Activated CD8-positive, alpha-beta T cell treated with anti-CD3 and anti-CD28 coated beads, Interleukin-2, amount 10 ng/mL, durations not matched to agents 7 days and 5 days (primary cell): ENCODE data around the gene PHOX2B. TPM values are rescaled to one million over a fixed set of nuclear protein-coding genes. Genes with fewer than 3 reads are reported as not detected.
"Not testable (repeated sequence)": the region's sequence is repeated elsewhere in the genome, so short reads cannot be mapped to it uniquely, and the experiment has no call there.

Source experiments
- ATAC-seq: fragments of 150-1000 bp; cut with Tn5 transposase; one replicate; pipeline ENCODE4 v1.10.0; 2021; ENCODE audit warnings: moderate library complexity
- CTCF ChIA-PET: fragments of 350-600 bp; sonication (Branson Sonifier 250); formaldehyde crosslinking; loops from one replicate; lab custom pipeline; 2021; ENCODE audit warnings: antibody characterized with exemption; lab: Charles Lee
- POLR2A ChIA-PET: fragments of 350-600 bp; sonication (Branson Sonifier 250); formaldehyde crosslinking; loops from one replicate; lab custom pipeline; 2021; ENCODE audit warnings: antibody characterized with exemption; lab: Charles Lee
- DNase-seq: peaks from one replicate; pipeline ENCODE4 v3.0.0-alpha.2; 2020
- H3K27ac Mint-ChIP-seq: one replicate; pipeline ENCODE4 v1.8.0; 2021; ENCODE audit warnings: mild to moderate bottlenecking, mixed read lengths
- H3K27me3 Mint-ChIP-seq: one replicate; pipeline ENCODE4 v1.8.0; 2021; ENCODE audit warnings: low read depth, mixed read lengths
- H3K36me3 Mint-ChIP-seq: one replicate; pipeline ENCODE4 v1.8.0; 2021; ENCODE audit warnings: low read depth, mixed read lengths
- H3K4me1 Mint-ChIP-seq: one replicate; pipeline ENCODE4 v1.8.0; 2021; ENCODE audit warnings: low read depth, mixed read lengths
- H3K4me3 Mint-ChIP-seq: one replicate; pipeline ENCODE4 v1.8.0; 2021; ENCODE audit warnings: mild to moderate bottlenecking, mixed read lengths
- H3K9me3 Mint-ChIP-seq: one replicate; pipeline ENCODE4 v1.8.0; 2022; ENCODE audit warnings: mixed read lengths; ENCODE audit not compliant: insufficient read depth
- total RNA-seq, 2 experiments: library from RNA; stranded (reverse); gene quantifications; one replicate each; pipeline ENCODE4 v1.2.3, GENCODE V29; 2021

Gene PHOX2B
- total RNA-seq, 2 experiments from 2014 or later = not detected

- Mint-ChIP-seq H3K4me3 (no peak overlapping the region), H3K27me3 (peaks cover 3% of the 10 kb centered on the region), H3K36me3 (no peaks in the 10 kb centered on the region), H3K27ac (no peak overlapping the region), H3K9me3 (peaks cover 6% of the 10 kb centered on the region), H3K4me1 (no peaks in the 10 kb centered on the region)
- POLR2A ChIA-PET = no interaction called here
- DNase-seq (no peak), ATAC-seq (no peak)
- CTCF ChIA-PET = no interaction called here
Measured at GRCh38 chr4:41723286-41723685, 25.2 kb downstream of the PHOX2B start.

- no peaks in the 10 kb centered on the region for H3K36me3 Mint-ChIP-seq
- DNase-seq (no peak), ATAC-seq (no peak)
- no peaks in the 10 kb centered on the region for H3K4me1 Mint-ChIP-seq
- H3K27me3 Mint-ChIP-seq = peaks cover 3% of the 10 kb centered on the region
- H3K4me3 Mint-ChIP-seq = no peak overlapping the region
- peaks cover 6% of the 10 kb centered on the region for H3K9me3 Mint-ChIP-seq
- ChIA-PET POLR2A (no interaction called here), CTCF (no interaction called here)
- no peak overlapping the region for H3K27ac Mint-ChIP-seq
Measured at GRCh38 chr4:41722181-41722580, 26.3 kb downstream of the PHOX2B start.

- no peaks in the 10 kb centered on the region for H3K4me1 Mint-ChIP-seq
- no peak for ATAC-seq
- H3K27me3 Mint-ChIP-seq = peaks cover 3% of the 10 kb centered on the region
- no peaks in the 10 kb centered on the region for H3K9me3 Mint-ChIP-seq
- H3K27ac Mint-ChIP-seq = no peak overlapping the region
- no peaks in the 10 kb centered on the region for H3K36me3 Mint-ChIP-seq
- POLR2A ChIA-PET = no interaction called here
- no peak for DNase-seq
- no peak overlapping the region for H3K4me3 Mint-ChIP-seq
- CTCF ChIA-PET = no interaction called here
Measured at GRCh38 chr4:41719417-41719816, 29.1 kb downstream of the PHOX2B start.

GRCh38 chr4:41718907-41719306, 29.6 kb downstream of the PHOX2B start:
- ATAC-seq (no peak), DNase-seq (no peak)
- no peaks in the 10 kb centered on the region for H3K36me3 Mint-ChIP-seq
- ChIA-PET CTCF (no interaction called here), POLR2A (no interaction called here)
- no peaks in the 10 kb centered on the region for H3K4me1 Mint-ChIP-seq
- no peaks in the 10 kb centered on the region for H3K9me3 Mint-ChIP-seq
- peaks cover 3% of the 10 kb centered on the region for H3K27me3 Mint-ChIP-seq
- H3K4me3 Mint-ChIP-seq = no peak overlapping the region
- H3K27ac Mint-ChIP-seq = no peak overlapping the region

GRCh38 chr4:41715155-41715554, 33.4 kb downstream of the PHOX2B start:
- CTCF ChIA-PET = no interaction called here

GRCh38 chr4:41714364-41715000, 34.0 kb downstream of the PHOX2B start:
- ATAC-seq = no peak

More at GRCh38 chr4:41715155-41715554, 33.4 kb downstream of the PHOX2B start:
- H3K27ac Mint-ChIP-seq = no peak overlapping the region
- H3K36me3 Mint-ChIP-seq = no peaks in the 10 kb centered on the region
- no peaks in the 10 kb centered on the region for H3K4me1 Mint-ChIP-seq
- no peak for DNase-seq
- POLR2A ChIA-PET = no interaction called here
- H3K4me3 Mint-ChIP-seq = no peak overlapping the region
- peaks cover 3% of the 10 kb centered on the region for H3K27me3 Mint-ChIP-seq
- ATAC-seq = no peak
- H3K9me3 Mint-ChIP-seq = no peaks in the 10 kb centered on the region

GRCh38 chr4:41713768-41714167, 34.8 kb downstream of the PHOX2B start:
- ATAC-seq (no peak), DNase-seq (no peak)
- H3K4me3 Mint-ChIP-seq = no peak overlapping the region

More at GRCh38 chr4:41714364-41715000, 34.0 kb downstream of the PHOX2B start:
- Mint-ChIP-seq H3K27me3 (no peaks in the 10 kb centered on the region), H3K4me1 (no peaks in the 10 kb centered on the region), H3K36me3 (no peaks in the 10 kb centered on the region), H3K4me3 (no peak overlapping the region), H3K9me3 (no peaks in the 10 kb centered on the region), H3K27ac (no peak overlapping the region)
- CTCF ChIA-PET = no interaction called here
- POLR2A ChIA-PET = no interaction called here
- no peak for DNase-seq

GRCh38 chr4:41712425-41712824, 36.1 kb downstream of the PHOX2B start:
- Mint-ChIP-seq H3K4me3 (no peak overlapping the region), H3K36me3 (no peaks in the 10 kb centered on the region), H3K27me3 (no peaks in the 10 kb centered on the region), H3K9me3 (no peaks in the 10 kb centered on the region), H3K4me1 (no peaks in the 10 kb centered on the region), H3K27ac (no peak overlapping the region)
- ATAC-seq = no peak
- ChIA-PET POLR2A (no interaction called here), CTCF (no interaction called here)
- no peak for DNase-seq

More at GRCh38 chr4:41713768-41714167, 34.8 kb downstream of the PHOX2B start:
- Mint-ChIP-seq H3K36me3 (no peaks in the 10 kb centered on the region), H3K27me3 (no peaks in the 10 kb centered on the region), H3K4me1 (no peaks in the 10 kb centered on the region), H3K9me3 (no peaks in the 10 kb centered on the region), H3K27ac (no peak overlapping the region)
- ChIA-PET CTCF (no interaction called here), POLR2A (no interaction called here)

GRCh38 chr4:41711654-41712053, 36.9 kb downstream of the PHOX2B start:
- H3K9me3 Mint-ChIP-seq, POLR2A ChIA-PET, H3K4me3 Mint-ChIP-seq, ATAC-seq, H3K27me3 Mint-ChIP-seq, CTCF ChIA-PET, H3K27ac Mint-ChIP-seq, H3K36me3 Mint-ChIP-seq, H3K4me1 Mint-ChIP-seq, DNase-seq: not testable (repeated sequence)

- ATAC-seq (no peak), DNase-seq (no peak)
- ChIA-PET POLR2A (no interaction called here), CTCF (interaction anchor here (1.2 kb wide), 1 partner anchor 173 kb away, joined by 3 read pairs; no protein-coding TSS in a partner anchor)
- no peaks in the 10 kb centered on the region for H3K36me3 Mint-ChIP-seq
- H3K4me3 Mint-ChIP-seq = no peak overlapping the region
- H3K27me3 Mint-ChIP-seq = peaks cover 2% of the 10 kb centered on the region
- H3K9me3 Mint-ChIP-seq = no peaks in the 10 kb centered on the region
- no peaks in the 10 kb centered on the region for H3K4me1 Mint-ChIP-seq
- no peak overlapping the region for H3K27ac Mint-ChIP-seq
Measured at GRCh38 chr4:41709844-41710481, 38.6 kb downstream of the PHOX2B start.

- ChIA-PET CTCF (no interaction called here), POLR2A (no interaction called here)
- Mint-ChIP-seq H3K27me3 (peaks cover 2% of the 10 kb centered on the region), H3K27ac (no peak overlapping the region), H3K36me3 (no peaks in the 10 kb centered on the region), H3K4me3 (no peak overlapping the region), H3K4me1 (no peaks in the 10 kb centered on the region), H3K9me3 (no peaks in the 10 kb centered on the region)
- no peak for DNase-seq
- ATAC-seq = no peak
Measured at GRCh38 chr4:41703785-41704184, 44.7 kb downstream of the PHOX2B start.

- Mint-ChIP-seq H3K27ac (no peak overlapping the region), H3K36me3 (no peaks in the 10 kb centered on the region), H3K4me1 (no peaks in the 10 kb centered on the region), H3K27me3 (peaks cover 2% of the 10 kb centered on the region), H3K4me3 (no peak overlapping the region), H3K9me3 (no peaks in the 10 kb centered on the region)
- no peak for DNase-seq
- no peak for ATAC-seq
- ChIA-PET POLR2A (no interaction called here), CTCF (no interaction called here)
Measured at GRCh38 chr4:41702770-41703169, 45.8 kb downstream of the PHOX2B start.
